HL-60/S4 treated with retinoic acid at 250 ng/mL for 4 days and 3 days (cell line): ENCODE data around the gene HOXB1.

ENCODE experiments used
- in situ Hi-C: fragments of 300-500 bp; cut with MboI; formaldehyde crosslinking; loops from 2 replicates; pipeline ENCODE4 v1.7.0; 2022; ENCODE audit warnings: low sequenced_read_pairs

The HOXB1 gene

DNA sequence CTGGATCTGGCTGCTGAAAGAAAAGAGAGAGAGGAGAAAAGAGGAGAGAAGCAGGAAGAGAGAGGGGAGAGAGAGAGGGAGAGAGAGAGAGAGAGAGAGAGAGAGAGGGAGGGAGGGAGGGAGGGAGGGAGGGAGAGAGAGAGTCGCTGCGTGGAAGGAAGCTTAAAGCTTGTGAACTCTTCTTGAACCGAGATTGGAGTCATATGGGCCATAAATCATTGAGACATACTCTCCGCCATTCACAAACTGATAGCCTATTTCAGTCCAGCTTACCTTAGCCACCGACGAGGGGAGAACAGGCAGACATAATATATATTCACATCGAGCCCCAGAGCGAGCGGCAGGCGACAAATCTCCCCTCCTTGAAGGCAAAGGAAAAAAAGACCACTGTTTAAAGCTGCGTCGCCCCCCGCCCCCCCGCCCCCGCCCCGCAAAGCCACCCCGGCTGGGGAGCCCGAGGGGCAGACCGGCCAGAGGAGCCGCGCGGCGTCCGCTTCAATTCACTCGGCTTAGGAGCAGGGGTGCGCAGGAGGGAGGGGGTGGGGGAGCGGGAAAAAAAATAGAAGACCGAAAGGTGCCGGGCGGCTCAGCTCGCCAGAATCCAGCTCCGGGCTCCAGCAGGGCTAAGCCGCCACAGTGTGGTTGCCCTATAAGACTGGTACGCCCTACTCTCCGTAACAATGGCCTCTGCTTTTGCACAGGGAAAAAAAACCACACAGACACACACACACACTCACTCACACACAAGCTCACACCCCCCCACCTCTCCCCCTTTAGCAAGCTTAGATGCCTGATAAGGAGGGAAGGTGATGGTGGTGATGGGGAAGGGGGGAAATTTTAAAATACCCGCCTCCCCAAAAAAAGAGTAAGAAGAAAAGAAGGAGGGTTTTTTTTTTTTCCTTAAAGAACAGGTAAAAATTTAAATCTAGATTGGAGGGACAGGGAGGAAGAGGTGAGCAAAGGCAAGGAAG, 24.7 kb upstream of the HOXB1 start:
- in situ Hi-C loops: no loop called here

DNA sequence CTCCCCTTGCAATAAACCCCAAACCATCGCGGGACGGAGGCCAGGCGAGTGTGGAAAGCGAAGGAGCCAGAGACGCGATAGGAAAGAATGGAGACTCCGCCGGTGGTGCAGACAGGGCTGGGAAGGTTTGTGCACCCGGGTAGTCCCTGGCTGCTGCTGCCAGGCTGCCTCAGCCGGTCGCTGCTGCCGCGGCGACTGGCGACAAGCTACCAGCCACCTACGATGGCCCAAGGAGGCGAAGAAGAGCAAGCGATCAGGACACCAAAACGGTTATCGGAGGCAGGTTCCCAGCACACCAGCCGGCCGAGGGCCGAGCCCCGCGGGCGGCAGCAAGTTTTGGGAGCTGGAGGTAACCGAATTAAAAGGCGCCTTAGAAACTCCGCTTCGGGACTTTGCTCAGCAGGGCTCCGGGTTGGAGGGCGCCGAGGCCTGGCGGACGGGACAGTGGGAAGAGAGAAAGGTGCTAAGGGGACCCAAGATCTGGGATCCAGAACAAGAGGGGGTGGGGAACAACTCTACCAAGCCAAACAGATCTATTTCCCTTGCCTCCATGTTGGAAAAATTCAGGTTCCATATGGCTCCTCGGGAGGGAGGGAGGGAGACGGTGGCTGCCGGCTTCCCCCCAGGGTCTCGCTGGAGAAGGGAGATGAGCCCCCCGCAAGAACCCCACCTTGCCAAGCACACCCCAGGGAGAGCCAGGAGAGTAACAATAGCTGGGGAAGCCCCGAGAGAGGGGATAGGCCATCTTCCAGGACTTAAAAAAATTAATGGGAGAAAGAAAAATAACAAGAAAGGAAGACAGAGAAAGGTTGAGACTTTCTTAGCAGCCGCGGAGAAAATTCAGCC, 23.8 kb upstream of the HOXB1 start:
- in situ Hi-C loops: no loop called here

DNA sequence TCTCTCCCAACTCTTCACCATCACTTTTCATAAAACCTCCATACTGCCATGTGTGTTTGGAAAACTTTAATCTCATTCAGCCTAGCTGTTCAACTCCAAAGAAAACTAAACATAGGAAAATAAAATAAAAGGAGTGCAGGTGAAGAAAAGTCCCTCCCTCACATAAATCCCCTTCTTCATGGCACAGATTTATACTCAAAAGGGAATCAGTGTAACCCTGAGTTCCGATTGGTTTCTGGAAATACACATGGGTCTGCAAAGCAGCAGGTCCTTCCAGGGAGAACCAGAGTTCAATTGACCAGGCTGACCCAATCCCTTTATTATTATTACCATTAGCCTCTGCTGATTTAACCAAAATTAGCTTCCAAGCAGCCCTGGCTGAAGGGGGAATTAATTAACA, 23.0 kb upstream of the HOXB1 start:
- in situ Hi-C loops: no loop called here

DNA sequence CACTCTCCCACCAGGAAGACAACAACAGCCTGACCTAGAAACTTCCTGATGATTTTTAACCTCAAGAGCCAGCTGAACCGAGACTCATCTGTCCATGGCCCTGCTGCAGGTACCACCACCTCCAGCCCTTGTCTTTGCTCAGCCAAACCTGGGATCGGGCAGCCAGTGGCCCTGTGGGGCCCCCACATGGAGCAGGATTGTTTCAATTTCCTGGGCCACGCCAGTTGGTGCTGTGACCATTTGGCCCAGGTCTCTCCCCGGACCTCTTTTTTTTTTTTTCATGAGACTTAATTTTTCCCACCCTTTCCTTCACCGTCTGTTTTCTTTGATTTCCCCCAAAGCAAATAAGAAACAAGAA, 22.4 kb upstream of the HOXB1 start:
- in situ Hi-C loops: no loop called here

DNA sequence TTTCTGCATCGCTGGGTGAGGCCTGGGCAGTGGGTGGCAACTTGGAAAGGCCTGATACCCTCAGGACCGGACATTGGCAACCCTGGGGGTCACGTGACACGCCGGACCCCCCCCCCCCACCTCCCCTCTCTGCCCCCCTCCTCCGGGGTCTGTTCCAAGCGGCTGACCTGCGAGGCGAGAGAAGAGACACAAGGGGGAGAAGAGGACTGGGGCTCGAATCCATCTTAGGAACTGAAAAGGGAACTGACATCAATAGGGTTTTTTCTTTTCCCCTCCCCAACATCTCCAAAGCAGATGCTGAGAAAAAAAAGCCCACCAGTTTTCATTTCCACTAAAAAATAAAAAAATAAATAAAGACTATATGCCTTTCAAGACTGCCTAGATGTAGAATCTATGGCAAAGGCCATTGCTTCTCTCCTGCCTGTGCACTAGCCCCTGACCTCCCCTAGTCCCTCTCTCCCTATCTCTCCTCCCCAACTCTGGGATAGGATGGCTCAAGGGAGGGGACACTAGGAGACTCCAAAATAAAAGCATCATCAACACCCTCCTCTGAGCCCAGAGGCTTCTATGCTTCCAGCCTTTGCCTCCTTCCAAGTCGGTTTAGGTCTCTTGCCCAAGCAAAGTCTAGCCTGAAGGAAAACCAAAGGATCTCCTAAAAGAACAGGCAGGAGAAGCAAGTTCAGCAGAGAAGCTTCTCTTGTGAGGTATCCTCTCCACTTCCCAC, 21.8 kb upstream of the HOXB1 start:
- in situ Hi-C loops: no loop called here

DNA sequence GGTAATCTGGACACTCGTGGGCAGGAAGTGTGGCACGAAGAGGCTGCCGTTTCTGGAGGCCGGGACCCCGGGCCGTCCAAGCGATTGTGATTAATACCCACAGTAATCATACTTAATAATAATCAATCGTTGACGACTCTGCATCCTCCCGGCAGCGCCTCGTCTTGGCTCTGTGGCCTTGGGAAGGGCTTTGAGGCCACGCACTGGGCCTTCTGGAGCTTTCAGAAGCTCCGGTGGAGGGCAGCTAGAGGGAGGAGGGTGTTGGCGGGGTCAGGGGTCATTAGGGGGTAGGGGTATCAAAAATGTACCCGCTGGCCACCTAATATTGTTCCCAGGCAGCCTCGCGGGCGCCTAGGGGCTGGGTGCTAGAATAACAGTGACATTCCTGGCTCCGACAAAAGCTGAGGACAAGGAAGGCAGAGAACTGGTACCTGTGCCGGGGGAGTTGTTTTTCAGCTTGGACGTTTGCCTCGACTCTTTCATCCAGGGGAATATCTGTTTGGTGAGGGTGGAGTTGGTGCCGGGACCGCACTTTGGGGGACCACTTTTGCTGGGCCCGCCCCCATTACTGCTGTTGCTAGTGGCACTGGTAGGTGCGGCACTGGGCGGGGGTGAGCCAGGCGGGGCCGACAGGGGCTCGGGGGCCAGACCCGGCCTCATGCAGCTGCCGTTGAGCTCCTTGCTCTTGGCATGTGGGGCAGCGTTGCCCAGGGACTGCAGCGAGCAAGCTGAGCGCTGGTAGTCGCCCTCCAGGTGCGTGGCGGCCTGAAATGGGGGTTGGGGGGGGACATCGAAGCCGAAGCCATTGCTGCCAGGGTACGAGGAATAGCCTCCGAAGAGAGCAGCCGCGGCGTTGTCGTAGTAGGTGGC, 21.0 kb upstream of the HOXB1 start:
- in situ Hi-C loops: no loop called here

DNA sequence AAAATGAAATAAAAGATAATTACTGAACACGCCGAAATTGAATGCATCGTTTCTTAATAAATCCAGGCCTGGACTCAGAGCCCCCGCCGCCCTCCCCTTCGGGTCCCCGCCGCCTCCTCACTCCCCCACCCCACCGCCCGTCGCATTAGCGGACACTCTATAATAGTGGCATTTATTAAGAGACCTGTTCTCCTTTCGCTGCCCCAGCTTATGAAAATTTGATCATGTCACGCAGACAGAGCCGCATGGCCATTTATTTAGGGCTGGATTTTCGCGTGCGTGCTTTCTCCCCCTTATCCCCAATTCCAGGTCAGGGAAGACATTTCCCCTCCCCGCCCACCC, 20.4 kb upstream of the HOXB1 start:
- in situ Hi-C loops: no loop called here

DNA sequence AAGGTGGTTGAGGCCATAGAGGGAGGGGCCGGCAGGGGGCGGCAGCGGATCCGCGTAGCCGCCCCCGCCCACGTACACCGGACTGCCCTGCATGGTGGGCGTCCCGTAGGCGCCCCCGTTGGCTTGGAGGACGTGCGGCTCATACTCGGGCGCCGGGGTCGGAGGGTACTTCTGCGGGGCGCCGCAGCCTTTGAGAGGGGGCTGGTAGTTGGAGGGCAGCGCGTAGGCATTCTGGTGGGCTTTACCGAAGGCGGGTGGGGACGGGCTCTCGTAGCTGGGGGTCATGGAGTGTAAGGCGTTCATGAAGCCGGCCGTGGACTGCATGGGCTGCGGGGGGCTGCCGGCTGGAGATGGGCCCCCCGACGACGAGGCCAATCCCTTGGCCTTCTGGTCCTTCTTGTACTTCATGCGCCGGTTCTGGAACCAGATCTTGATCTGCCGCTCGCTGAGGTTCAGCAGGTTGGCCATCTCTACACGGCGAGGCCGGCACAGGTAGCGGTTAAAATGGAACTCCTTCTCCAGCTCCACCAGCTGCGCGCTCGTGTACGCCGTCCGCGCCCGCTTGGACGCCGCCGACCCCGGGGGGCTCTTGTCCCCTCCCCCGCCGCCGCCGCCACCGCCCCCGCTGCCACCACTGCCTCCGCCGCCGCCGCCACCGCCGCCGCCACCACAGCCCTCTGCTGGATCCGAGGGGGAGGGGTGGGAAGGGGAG, 19.8 kb upstream of the HOXB1 start:
- in situ Hi-C loops: no loop called here

DNA sequence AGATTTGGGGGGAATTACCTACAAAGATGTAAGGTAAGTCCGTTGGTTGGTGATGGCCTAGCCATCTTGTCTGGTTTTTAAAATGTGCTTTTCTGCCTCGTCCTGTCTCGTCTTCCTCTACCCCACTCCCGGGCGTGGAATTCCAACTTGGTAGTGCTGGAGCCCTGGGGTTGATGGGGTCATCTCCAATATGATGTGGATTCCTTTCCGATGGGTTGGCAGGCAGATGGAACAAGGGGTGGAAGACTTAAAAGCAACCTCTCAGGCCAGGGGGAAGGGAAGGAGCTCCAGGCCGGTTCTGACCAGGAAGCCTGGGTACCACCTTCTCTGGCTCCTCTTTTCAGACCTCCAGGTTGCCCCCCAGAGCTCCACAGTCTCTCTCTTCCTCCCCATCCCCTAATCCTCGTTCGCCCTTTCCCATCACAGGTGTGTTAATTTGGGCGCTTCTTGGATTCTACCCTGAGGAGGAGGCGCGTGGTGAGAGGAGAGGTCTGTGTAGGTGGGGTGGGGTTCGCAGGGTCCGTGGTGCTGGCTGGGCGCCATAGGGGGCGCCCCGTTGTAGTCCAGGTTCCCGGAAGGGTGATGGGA, 19.2 kb upstream of the HOXB1 start:
- in situ Hi-C loops: no loop called here

DNA sequence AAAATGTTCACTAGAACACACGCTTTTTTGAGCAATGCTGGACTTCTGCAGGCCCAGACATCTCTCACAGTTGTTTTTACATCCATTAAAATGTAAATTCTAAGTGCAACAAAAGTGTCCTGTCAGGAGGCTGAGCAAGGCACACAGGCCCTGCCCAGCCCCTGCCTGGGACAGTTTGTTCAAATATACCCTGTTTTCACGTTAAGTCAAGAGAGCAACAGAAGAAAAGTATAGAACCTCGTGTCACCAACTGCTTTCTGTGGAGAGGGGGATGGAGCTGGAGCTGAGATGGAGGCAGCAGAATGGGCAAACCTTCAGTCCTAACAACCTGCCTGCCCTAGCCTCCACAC, 18.4 kb upstream of the HOXB1 start:
- in situ Hi-C loops: no loop called here

DNA sequence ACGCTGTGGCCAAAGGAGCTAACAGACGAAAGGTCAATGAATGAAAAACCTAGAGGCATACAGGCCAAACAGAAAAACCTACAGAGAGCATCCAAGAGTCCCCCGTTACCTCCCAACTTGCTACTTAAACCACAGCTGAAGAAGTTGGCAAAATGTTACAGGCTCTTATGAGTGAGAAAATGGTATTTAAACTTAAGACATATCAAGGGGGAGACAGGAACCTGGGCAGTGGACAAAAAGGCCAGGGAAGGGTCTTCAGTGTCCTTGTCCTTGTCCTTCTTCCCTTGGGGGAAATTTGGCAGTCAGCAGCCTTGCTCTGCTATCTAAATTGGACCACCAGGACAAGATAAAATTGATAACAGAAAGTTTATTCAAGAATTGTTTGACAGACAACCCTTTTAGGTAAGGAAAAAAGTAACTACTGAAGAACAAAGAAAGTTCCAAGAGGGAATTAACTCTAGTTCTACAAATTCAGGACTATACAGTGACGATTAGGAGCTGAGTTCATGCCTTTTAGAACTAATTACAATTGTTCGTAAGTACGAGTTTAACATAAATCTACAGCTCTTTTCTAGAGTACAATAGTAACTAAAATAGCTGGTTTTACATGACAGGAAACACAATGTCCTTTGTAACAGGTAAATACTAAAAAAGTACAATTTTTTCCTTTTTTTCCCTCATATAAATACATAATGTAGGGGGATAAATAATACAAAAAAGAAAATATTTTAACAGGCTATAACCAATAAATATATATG, 17.9 kb upstream of the HOXB1 start:
- in situ Hi-C loops: no loop called here

DNA sequence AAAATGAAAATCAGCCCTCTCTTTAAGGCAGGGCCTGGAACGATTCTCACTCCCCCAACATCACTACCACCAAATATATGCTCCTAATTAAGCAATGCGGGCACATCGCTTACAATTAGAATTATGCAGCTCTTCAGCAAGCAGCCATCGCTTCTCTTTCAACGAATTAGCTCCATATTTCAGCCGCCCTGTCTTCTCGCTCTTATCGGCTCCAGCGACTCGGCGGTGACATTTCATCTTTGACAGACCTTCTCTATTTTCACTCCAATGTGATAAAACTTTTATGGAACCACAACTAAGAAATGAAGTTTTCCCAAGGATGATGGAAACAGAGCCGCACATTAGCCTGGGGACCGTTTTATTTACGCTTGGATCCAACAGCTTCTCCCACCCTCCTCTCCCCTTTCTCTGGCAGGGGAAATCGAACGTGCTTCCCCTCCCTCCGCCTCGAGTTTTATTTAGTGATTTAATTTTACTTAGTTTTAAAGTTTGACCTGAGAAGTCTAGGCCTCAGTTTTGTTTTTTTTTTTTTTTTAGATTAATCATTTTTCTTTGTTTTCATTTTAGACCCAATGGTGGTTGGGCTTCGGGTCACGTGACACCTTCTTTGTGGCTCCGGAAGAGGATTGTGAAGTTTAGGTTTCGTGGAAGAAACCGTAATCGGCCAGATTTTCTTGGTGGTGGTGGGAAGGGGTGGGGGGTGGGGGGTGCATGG, 17.2 kb upstream of the HOXB1 start:
- in situ Hi-C loops: no loop called here

DNA sequence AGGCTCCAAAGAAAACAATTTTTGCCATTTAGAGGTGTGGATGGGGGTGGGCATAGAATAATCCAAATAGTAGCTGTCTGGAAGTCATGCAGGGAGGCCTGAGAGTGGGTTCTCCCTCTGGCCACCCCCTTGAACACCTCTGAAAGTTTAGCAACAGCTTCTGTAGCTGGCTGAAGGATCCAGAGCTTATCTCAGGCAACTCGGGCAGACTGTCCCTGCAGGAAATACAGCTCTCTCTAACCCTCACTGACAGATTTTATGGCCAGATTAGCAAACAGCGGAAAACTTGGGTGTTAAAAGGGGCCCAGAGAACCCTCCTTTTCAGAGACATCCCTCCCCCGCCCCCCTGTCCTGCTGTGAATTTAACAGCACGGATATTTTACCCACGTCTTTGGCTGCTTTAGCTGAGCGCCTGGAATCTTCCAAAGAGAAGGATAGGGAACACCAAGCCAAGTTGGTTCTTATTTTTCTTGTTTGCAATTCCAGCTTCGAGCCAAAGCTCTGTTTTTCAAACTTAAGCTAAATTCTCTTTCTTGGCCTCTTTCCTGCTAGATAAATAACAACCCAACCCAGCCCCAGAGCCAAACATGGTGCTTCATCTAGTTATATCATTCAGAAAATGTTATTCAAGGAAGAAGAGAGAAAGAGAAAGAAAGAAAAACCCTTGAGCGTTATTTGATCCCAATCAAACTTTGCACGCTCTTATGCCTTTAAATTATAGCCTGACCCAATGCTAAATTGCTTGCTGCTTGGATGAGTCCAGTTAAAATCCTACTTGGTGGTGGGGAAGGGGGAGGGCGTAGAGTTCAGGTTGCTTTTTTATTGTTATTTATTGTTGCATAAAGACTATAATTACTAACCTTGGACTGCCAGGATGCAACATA, 16.4 kb upstream of the HOXB1 start:
- in situ Hi-C loops: no loop called here

DNA sequence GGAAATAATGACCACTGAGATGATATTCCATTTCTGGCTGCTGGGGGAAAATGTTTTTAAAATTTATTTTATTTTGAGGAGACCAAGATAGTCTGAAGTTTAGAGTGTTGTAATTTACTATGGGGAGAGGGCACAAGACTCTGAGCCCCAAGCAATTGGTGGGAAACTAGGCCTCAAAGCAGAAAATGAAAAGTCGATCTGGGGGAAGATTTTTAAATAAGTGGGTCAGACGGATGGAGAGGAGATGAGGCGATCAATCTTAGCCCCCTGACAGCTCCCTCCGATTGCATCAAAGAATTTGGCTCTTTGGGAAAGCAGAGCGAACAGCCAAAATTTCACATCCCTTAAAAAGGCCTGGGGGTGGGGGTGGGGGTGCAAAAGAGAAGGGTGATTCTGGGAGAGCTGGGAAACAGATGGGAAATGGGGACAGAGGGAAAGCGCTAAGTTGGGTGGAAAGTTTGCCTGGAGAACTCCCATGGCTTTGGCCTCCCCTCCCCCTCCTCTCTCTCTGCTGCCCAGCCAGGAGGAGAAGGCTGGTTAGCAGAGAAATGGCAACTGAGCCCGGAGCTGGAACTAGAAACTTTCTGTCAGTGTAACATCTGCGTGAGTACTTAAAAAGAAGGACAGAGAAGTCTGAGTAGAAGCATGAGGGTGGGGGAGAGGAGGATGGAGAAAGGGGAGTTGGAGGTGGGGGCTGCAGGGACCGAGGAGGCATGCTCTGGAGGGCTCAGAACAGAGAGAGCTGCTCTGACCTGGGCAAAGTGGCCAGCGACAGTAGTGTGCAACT, 15.5 kb upstream of the HOXB1 start:
- in situ Hi-C loops: no loop called here

DNA sequence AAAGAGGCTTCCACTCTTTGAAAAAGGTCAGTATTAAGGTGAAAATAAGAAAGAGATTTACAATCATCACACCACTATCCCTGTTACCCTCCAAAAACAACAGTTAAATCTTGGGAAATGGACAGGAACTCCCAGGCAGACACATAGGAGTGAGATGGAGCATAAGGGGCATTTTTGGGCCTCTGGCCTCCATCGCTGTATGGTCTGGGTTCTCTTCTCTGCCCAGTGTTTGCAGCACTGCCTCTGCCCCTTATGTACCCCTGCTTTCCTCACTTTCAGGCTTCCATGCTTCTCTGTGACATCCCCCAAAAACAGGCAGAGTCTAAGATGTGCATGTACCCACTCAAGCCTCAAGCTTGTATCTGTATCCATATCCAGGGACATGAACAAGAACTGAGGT, 14.7 kb upstream of the HOXB1 start:
- in situ Hi-C loops: no loop called here

DNA sequence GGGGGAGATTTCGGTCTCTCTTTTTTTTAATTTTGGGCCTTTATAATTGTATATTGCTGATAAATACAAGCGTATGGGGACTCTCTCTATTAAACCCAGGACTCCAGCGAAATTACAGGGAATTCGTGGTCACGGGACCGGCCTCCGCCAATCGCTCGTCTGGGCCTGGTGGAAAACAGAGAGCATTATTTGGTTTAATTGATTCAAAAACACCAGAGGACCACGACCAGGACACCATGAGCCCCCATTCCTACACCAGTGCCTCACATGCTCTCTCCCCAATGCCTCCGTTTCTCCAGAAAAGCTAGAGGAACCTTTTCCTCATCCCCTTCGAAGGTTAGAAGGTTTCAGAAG, 14.2 kb upstream of the HOXB1 start, which contains the start of gene HOXB2:
Gene HOXB2, minus strand, starts transcription at position 88 of the 354 bp plus-strand sequence. CDS start 198 bp downstream, outside the sequence.
- in situ Hi-C loops: no loop called here
